Muscle of arm (tissue), 12 donors: ENCODE data around the gene PDGFB. TPM values are rescaled to one million over a fixed set of nuclear protein-coding genes. Genes with fewer than 3 reads are reported as not detected.
A peak's percentile ranks its signal among the peaks of the same experiment; 100 is the strongest.

Experiments
- DNase-seq: peaks from one replicate; pipeline ENCODE4 v3.0.0-alpha.2; 2013
- polyA plus RNA-seq, 12 donors: library from polyadenylated mRNA; unstranded; fragments of 120-200 nt; gene quantifications; one replicate each; pipeline ENCODE4 v1.2.1, GENCODE V29; 2013; ENCODE audit not compliant: insufficient read length in 12 of 12

The PDGFB gene
- polyA plus RNA-seq, 12 donors: 14.6 to 26.0 (median 16.7) TPM; not detected in 1

GRCh38 chr22:39176714-39177455 lies 67.9 kb downstream of the PDGFB start:
- no peak for DNase-seq

- DNase-seq: no peak
Observed at GRCh38 chr22:39176143-39176713, 68.6 kb downstream of the PDGFB start.

GRCh38 chr22:39175353-39176142 lies 69.2 kb downstream of the PDGFB start:
- no peak for DNase-seq

- peak; percentile 70 for DNase-seq
Observed at GRCh38 chr22:39174498-39175352, 70.1 kb downstream of the PDGFB start.

- no peak for DNase-seq
Observed at GRCh38 chr22:39173787-39174497, 70.8 kb downstream of the PDGFB start.

Other genes with a start within 250 kb of the PDGFB start
- gene APOBEC3C, start 230.7 kb downstream of the PDGFB start, polyA plus RNA-seq: 10 to 100 TPM in 3 of 12 donors, 1 to 10 TPM in 8, not detected in 1; 3.7 to 23.8 (median 5.1) TPM
- gene APOBEC3D, start 223.9 kb downstream of the PDGFB start, polyA plus RNA-seq: 1 to 10 TPM in 2 of 12 donors, under 1 TPM in 8, not detected in 2; 0.53 to 2.5 (median 0.79) TPM
- gene APOBEC3F, start 204.1 kb downstream of the PDGFB start, polyA plus RNA-seq: 1 to 10 TPM in 10 of 12 donors, not detected in 2; 1.3 to 8.5 (median 2.7) TPM
- 10 to 100 TPM in 1 of 12 donors, 1 to 10 TPM in 10, not detected in 1; 1.7 to 10.5 (median 3.6) TPM for gene APOBEC3G, start 167.7 kb downstream of the PDGFB start, polyA plus RNA-seq
- gene APOBEC3H, start 147.7 kb downstream of the PDGFB start, polyA plus RNA-seq: under 1 TPM in 3 of 12 donors, not detected in 9; 0.21 to 0.43 (median 0.22) TPM
- gene CBX7, start 92.3 kb downstream of the PDGFB start, polyA plus RNA-seq: 1 to 10 TPM in 11 of 12 donors, not detected in 1; 2.4 to 7.5 (median 3.7) TPM
- 1,000 to 10,000 TPM in 11 of 12 donors, 100 to 1,000 TPM in 1; 997 to 3,135 (median 2,410) TPM for gene RPL3, start 74.6 kb upstream of the PDGFB start, polyA plus RNA-seq
- 10 to 100 TPM in 10 of 12 donors, 1 to 10 TPM in 1, not detected in 1; 9.9 to 35.0 (median 14.2) TPM for gene SYNGR1, start 105.0 kb upstream of the PDGFB start, polyA plus RNA-seq
- 10 to 100 TPM in 11 of 12 donors, not detected in 1; 18.7 to 26.0 (median 20.8) TPM for gene TAB1, start 154.8 kb upstream of the PDGFB start, polyA plus RNA-seq
- 10 to 100 TPM in 1 of 12 donors, 1 to 10 TPM in 10, not detected in 1; 2.3 to 12.6 (median 3.5) TPM for gene MGAT3, start 212.0 kb upstream of the PDGFB start, polyA plus RNA-seq